Coronary artery (tissue), 2 donors: ENCODE results near the gene GNG10.

Source experiments
- DNase-seq: peaks from one replicate; pipeline ENCODE4 v3.0.0-alpha.2; 2017; ENCODE audit warnings: low spot score
- H3K27ac ChIP-seq, 2 donors: fragments of 200-600 bp; sonication (generic); one replicate each; pipeline ENCODE4 v1.5.1; 2016 to 2019
- H3K4me3 ChIP-seq: fragments of 200-600 bp; sonication (generic); 2 replicates; pipeline ENCODE4 v1.5.1; 2016; ENCODE audit warnings: mild to moderate bottlenecking, moderate library complexity
- TF ChIP-seq, protein P1 (sequence below): fragments of 200-600 bp; sonication (generic); IDR thresholded peaks from one replicate; pipeline ENCODE4 v1.5.1; 2019; ENCODE audit warnings: antibody characterized with exemption

The GNG10 gene

DNA sequence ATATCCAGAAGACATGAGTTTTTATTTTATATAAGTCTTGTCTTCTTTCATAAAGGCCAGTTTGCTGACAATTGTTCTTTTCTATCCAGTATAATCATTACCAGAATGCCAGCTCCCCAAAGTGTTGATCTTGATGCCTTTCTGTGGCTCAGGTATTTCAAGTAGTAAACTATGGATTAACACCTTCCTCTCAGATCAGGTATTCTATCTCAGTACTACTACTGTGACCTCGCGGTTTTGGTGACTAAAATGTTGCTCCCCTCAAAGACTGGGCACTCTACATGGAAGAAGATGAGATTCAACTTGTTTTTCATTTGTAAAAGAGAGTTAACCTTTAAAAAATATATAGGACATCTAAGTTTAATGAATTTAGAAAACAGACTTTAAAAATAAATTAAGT, 58.1 kb downstream of the GNG10 start:
- no peak overlapping the region for H3K27ac ChIP-seq
- TF ChIP-seq, protein P1, sequence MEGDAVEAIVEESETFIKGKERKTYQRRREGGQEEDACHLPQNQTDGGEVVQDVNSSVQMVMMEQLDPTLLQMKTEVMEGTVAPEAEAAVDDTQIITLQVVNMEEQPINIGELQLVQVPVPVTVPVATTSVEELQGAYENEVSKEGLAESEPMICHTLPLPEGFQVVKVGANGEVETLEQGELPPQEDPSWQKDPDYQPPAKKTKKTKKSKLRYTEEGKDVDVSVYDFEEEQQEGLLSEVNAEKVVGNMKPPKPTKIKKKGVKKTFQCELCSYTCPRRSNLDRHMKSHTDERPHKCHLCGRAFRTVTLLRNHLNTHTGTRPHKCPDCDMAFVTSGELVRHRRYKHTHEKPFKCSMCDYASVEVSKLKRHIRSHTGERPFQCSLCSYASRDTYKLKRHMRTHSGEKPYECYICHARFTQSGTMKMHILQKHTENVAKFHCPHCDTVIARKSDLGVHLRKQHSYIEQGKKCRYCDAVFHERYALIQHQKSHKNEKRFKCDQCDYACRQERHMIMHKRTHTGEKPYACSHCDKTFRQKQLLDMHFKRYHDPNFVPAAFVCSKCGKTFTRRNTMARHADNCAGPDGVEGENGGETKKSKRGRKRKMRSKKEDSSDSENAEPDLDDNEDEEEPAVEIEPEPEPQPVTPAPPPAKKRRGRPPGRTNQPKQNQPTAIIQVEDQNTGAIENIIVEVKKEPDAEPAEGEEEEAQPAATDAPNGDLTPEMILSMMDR, result no peak
- H3K4me3 ChIP-seq, result no peak overlapping the region
- no peak for DNase-seq
